H9 (cell line): ENCODE data around the gene ADGRG4. TPM values are rescaled to one million over a fixed set of nuclear protein-coding genes. Genes with fewer than 3 reads are reported as not detected.

Experiments
- DNase-seq: peaks from one replicate; pipeline ENCODE4 v3.0.0-alpha.2; 2017
- H2AFZ ChIP-seq: one replicate; pipeline ENCODE4 v1.6.1; 2013; ENCODE audit warnings: mild to moderate bottlenecking, low read length, control low read depth, moderate library complexity
- H2AK5ac ChIP-seq: 2 replicates; pipeline ENCODE4 v1.6.1; 2013; ENCODE audit warnings: low read length, control low read depth, mixed read lengths; ENCODE audit not compliant: insufficient read length
- H2BK120ac ChIP-seq: one replicate; pipeline ENCODE4 v1.6.1; 2013; ENCODE audit warnings: low read depth, mild to moderate bottlenecking, low read length, control low read depth, inconsistent platforms; ENCODE audit not compliant: poor library complexity, severe bottlenecking
- H2BK12ac ChIP-seq: 2 replicates; pipeline ENCODE4 v1.6.1; 2013; ENCODE audit warnings: low read length, control low read depth, mixed read lengths, low read depth; ENCODE audit not compliant: insufficient read length
- H2BK15ac ChIP-seq: 2 replicates; pipeline ENCODE4 v1.6.1; 2013; ENCODE audit warnings: low read depth, low read length, control low read depth
- H2BK20ac ChIP-seq: one replicate; pipeline ENCODE4 v1.6.1; 2013; ENCODE audit warnings: low read depth, mild to moderate bottlenecking, low read length, control low read depth, inconsistent platforms; ENCODE audit not compliant: poor library complexity, severe bottlenecking
- H2BK5ac ChIP-seq: 2 replicates; pipeline ENCODE4 v1.6.1; 2013; ENCODE audit warnings: low read length, control low read depth, mixed read lengths; ENCODE audit not compliant: insufficient read length
- H3K14ac ChIP-seq: 2 replicates; pipeline ENCODE4 v1.6.1; 2013; ENCODE audit warnings: low read length, control low read depth; ENCODE audit not compliant: insufficient read depth
- H3K18ac ChIP-seq: 2 replicates; pipeline ENCODE4 v1.6.1; 2013; ENCODE audit warnings: low read depth, mild to moderate bottlenecking, mixed read lengths, low read length, control low read depth; ENCODE audit not compliant: insufficient read length
- H3K23ac ChIP-seq: 2 replicates; pipeline ENCODE4 v1.6.1; 2013; ENCODE audit warnings: low read length, control low read depth, mixed read lengths, low read depth; ENCODE audit not compliant: insufficient read length
- H3K23me2 ChIP-seq: 2 replicates; pipeline ENCODE4 v1.6.1; 2013; ENCODE audit warnings: low read depth, mild to moderate bottlenecking, mixed read lengths, low read length, control low read depth; ENCODE audit not compliant: insufficient read length, poor library complexity, severe bottlenecking
- H3K27ac ChIP-seq: 2 replicates; pipeline ENCODE4 v1.5.1; 2013; ENCODE audit warnings: low read length, control low read depth, mixed read lengths, low read depth; ENCODE audit not compliant: insufficient read length
- H3K27me3 ChIP-seq: 2 replicates; pipeline ENCODE4 v1.6.1; 2013; ENCODE audit warnings: low read length, control low read depth, inconsistent platforms; ENCODE audit not compliant: insufficient read depth
- H3K4ac ChIP-seq: 2 replicates; pipeline ENCODE4 v1.6.1; 2013; ENCODE audit warnings: low read depth, mild to moderate bottlenecking, control low read depth, inconsistent platforms, low read length, moderate library complexity
- H3K4me1 ChIP-seq: 2 replicates; pipeline ENCODE4 v1.6.1; 2013; ENCODE audit warnings: low read length, control low read depth, inconsistent platforms; ENCODE audit not compliant: insufficient read depth
- H3K4me2 ChIP-seq: 2 replicates; pipeline ENCODE4 v1.6.1; 2013; ENCODE audit warnings: low read length, control low read depth, mixed read lengths; ENCODE audit not compliant: insufficient read length, insufficient read depth
- H3K56ac ChIP-seq: 2 replicates; pipeline ENCODE4 v1.6.1; 2013; ENCODE audit warnings: low read depth, mild to moderate bottlenecking, mixed read lengths, low read length, control low read depth; ENCODE audit not compliant: insufficient read length
- H3K79me1 ChIP-seq: 2 replicates; pipeline ENCODE4 v1.6.1; 2013; ENCODE audit warnings: low read depth, mild to moderate bottlenecking, moderate library complexity, low read length, control low read depth, inconsistent platforms; ENCODE audit not compliant: insufficient read depth, poor library complexity, severe bottlenecking
- H3K79me2 ChIP-seq: 2 replicates; pipeline ENCODE4 v1.6.1; 2013; ENCODE audit warnings: low read length, control low read depth, inconsistent platforms; ENCODE audit not compliant: insufficient read depth
- H3K9ac ChIP-seq: 2 replicates; pipeline ENCODE4 v1.6.1; 2013; ENCODE audit warnings: low read length, control low read depth, mixed read lengths; ENCODE audit not compliant: insufficient read length; ENCODE audit errors: extremely low read depth
- H3K9me3 ChIP-seq: one replicate; pipeline ENCODE4 v1.6.1; 2013; ENCODE audit warnings: low read depth, low read length, inconsistent platforms; ENCODE audit not compliant: control insufficient read depth
- H3T11ph ChIP-seq: one replicate; pipeline ENCODE4 v1.6.1; 2013; ENCODE audit warnings: mild to moderate bottlenecking, low read length, control low read depth, inconsistent platforms
- H4K20me1 ChIP-seq: one replicate; pipeline ENCODE4 v1.6.1; 2013; ENCODE audit not compliant: control insufficient read depth, insufficient read length, insufficient read depth
- H4K5ac ChIP-seq: 2 replicates; pipeline ENCODE4 v1.6.1; 2013; ENCODE audit warnings: low read depth, mild to moderate bottlenecking, mixed read lengths, low read length, control low read depth; ENCODE audit not compliant: insufficient read length
- H4K8ac ChIP-seq: replicated peaks from 2 replicates; pipeline ENCODE4 v1.6.1; 2013; ENCODE audit warnings: low read length, control low read depth, mixed read lengths, low read depth; ENCODE audit not compliant: insufficient read length
- H4K91ac ChIP-seq: 2 replicates; pipeline ENCODE4 v1.6.1; 2013; ENCODE audit warnings: low read depth, mild to moderate bottlenecking, moderate library complexity, mixed read lengths, low read length, control low read depth; ENCODE audit not compliant: insufficient read length
- H3K27ac Mint-ChIP-seq, 3 experiments: 2 replicates in 2 of 3; 3 replicates in 1 of 3; pipeline ENCODE4 v1.8.0; 2020 to 2021; ENCODE audit warnings: mixed read lengths in 3 of 3, mild to moderate bottlenecking in 1 of 3, moderate library complexity in 1 of 3
- H3K27me3 Mint-ChIP-seq: 2 replicates; pipeline ENCODE4 v1.8.0; 2021; ENCODE audit warnings: low read depth, mild to moderate bottlenecking, moderate library complexity, mixed read lengths
- H3K36me3 Mint-ChIP-seq, 3 experiments: 2 replicates in 2 of 3; 3 replicates in 1 of 3; pipeline ENCODE4 v1.8.0; 2020 to 2021; ENCODE audit warnings: low read depth in 3 of 3, mixed read lengths in 3 of 3; ENCODE audit not compliant: insufficient read depth in 1 of 3
- H3K4me1 Mint-ChIP-seq, 2 experiments: 2 replicates each; pipeline ENCODE4 v1.8.0; 2020; ENCODE audit warnings: mixed read lengths in 2 of 2
- H3K4me3 Mint-ChIP-seq, 2 experiments: 2 replicates in 1 of 2; 3 replicates in 1 of 2; pipeline ENCODE4 v1.8.0; 2020 to 2021; ENCODE audit warnings: mild to moderate bottlenecking in 2 of 2, mixed read lengths in 2 of 2, moderate library complexity in 1 of 2
- H3K9me3 Mint-ChIP-seq, 2 experiments: 2 replicates in 1 of 2; 3 replicates in 1 of 2; pipeline ENCODE4 v1.8.0; 2020; ENCODE audit warnings: mild to moderate bottlenecking in 2 of 2, mixed read lengths in 2 of 2, moderate library complexity in 1 of 2
- CTCF ChIP-seq: fragments of 200-600 bp; sonication (generic); conservative IDR thresholded peaks from 3 replicates; pipeline ENCODE4 v1.8.0; 2021; ENCODE audit warnings: antibody characterized with exemption, mild to moderate bottlenecking
- WGBS: extraction: QIAGEN DNeasy Blood & Tissue Kit; methylation state at CpG from one replicate; pipeline ENCODE4 v1.1.7; 2013; ENCODE audit warnings: missing lambda C conversion rate, low lambda C conversion rate, mixed read lengths; ENCODE audit not compliant: insufficient read length; ENCODE audit errors: extremely low coverage; 5-methylcytosine and 5-hydroxymethylcytosine counted together
- total RNA-seq: library from RNA; stranded (reverse); gene quantifications from 2 replicates; pipeline ENCODE4 v1.2.1, GENCODE V29; 2021

The ADGRG4 gene
- total RNA-seq, 1 experiment from 2014 or later: not detected

- H3K27ac ChIP-seq: no peak overlapping the region
- no peak overlapping the region for H3K18ac ChIP-seq
- no peak overlapping the region for H3K56ac ChIP-seq
- no peak overlapping the region for H3K4me2 ChIP-seq
- H4K8ac ChIP-seq: no peak overlapping the region
- H3K27me3 ChIP-seq: no peaks in the 10 kb centered on the region
- no peak overlapping the region for H4K91ac ChIP-seq
- no peak overlapping the region for H2BK15ac ChIP-seq
- no peak overlapping the region for H3K14ac ChIP-seq
- no peaks in the 10 kb centered on the region; the same call in 1 of the 2 replicates for H3K27me3 Mint-ChIP-seq
- H3K4me3 Mint-ChIP-seq: no peak overlapping the region
- H4K5ac ChIP-seq: no peak overlapping the region
- H3K23me2 ChIP-seq: no peaks in the 10 kb centered on the region
- no peak overlapping the region for H2BK20ac ChIP-seq
- WGBS: no CpG with 5 or more reads among the region's 1 CpG
- no peaks in the 10 kb centered on the region for H3K79me2 ChIP-seq
- H3T11ph ChIP-seq: no peak overlapping the region
- H3K9me3 ChIP-seq: peaks cover 20% of the 10 kb centered on the region
- H3K36me3 Mint-ChIP-seq: no peaks in the 10 kb centered on the region; a peak in 2 of 7 replicates
- 0 out of 4 replicates have a peak, but pooled peaks cover 2% of the 10 kb centered on the region in 2 experiments for H3K4me1 Mint-ChIP-seq
- DNase-seq: no peak
- no peak for TF ChIP-seq CTCF
- no peak overlapping the region for H2BK12ac ChIP-seq
- H3K27ac Mint-ChIP-seq: no peak overlapping the region
- H3K23ac ChIP-seq: no peak overlapping the region
- H3K79me1 ChIP-seq: no peaks in the 10 kb centered on the region
- H3K4ac ChIP-seq: no peak overlapping the region
- no peak overlapping the region for H2AFZ ChIP-seq
- peaks cover 62 to 68% of the 10 kb centered on the region in 2 experiments for H3K9me3 Mint-ChIP-seq
- no peaks in the 10 kb centered on the region for H3K4me1 ChIP-seq
- H3K9ac ChIP-seq: no peak overlapping the region
- no peak overlapping the region for H2AK5ac ChIP-seq
- no peak overlapping the region for H2BK120ac ChIP-seq
- H2BK5ac ChIP-seq: no peak overlapping the region
- no peaks in the 10 kb centered on the region for H4K20me1 ChIP-seq
Observed at GRCh38 chrX:136386173-136386572, 85.4 kb downstream of the ADGRG4 start.
